SH-SY5Y (cell line): ENCODE measurements around the gene SPTLC2.

Source experiments
- GATA2 ChIP-seq: IDR thresholded peaks from 2 replicates; pipeline ENCODE4 v1.6.1; 2011; ENCODE audit warnings: mild to moderate bottlenecking, low read depth, low read length
- GATA3 ChIP-seq: IDR thresholded peaks from 2 replicates; pipeline ENCODE4 v1.6.1; 2011; ENCODE audit warnings: low read depth, mild to moderate bottlenecking, low read length, moderate library complexity

DNA sequence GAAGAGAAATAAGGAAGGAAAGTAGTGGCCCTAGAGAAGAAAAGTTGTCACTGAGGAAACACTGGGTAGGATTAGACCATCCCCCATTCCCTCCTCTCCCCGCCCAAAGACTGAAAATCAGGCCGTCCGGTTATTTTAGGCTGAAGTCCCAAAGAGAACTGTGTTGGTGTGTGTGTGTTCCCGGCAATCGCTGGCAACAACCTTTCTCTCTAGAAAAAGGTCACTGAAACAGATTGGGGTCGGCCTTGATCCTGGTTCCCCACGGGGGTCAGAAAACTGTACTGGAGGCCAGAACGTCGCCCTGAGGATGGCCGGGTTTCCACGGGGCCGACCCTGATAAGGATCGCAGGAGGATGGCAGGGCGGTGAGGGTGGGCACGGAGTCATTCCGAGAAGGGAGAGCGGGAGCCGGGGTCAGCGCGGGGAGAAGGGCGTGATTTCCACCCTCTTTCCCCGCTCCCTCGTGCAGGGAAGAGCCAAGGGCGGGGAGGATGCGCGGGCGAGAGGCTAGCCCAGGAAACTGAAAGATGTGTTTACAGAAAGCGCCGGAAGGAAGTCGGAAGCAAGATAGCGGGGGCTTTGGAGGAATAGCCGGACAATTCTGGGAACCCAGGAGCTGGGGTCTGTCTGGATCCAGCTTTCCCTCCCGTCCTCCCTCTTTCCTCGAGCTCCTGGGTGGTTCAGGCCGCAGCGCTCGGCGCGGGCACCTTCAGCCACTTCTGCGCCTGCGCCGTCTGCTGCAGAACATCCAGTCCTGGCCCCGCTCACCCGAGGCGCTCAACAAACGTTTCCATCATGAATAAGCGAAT is 25.3 kb upstream of the SPTLC2 start:
- TF ChIP-seq GATA3 = no peak
- no peak for TF ChIP-seq GATA2
